NCI-H1694 treated with DMSO at 0.1 percent for 48 hours (cell line): ENCODE results near the gene ZNRF3.

Experiments
- DNase-seq: peaks from one replicate; lab custom pipeline; 2025; lab: John Stamatoyannopoulos, UW

The ZNRF3 gene

GRCh38 chr22:29011240-29012100, 128.1 kb downstream of the ZNRF3 start:
- DNase-seq, result no peak

GRCh38 chr22:29012101-29012433, 128.7 kb downstream of the ZNRF3 start:
- no peak for DNase-seq

- no peak for DNase-seq
Measured at GRCh38 chr22:29012952-29013351, 129.6 kb downstream of the ZNRF3 start.

GRCh38 chr22:29014293-29014692, 130.9 kb downstream of the ZNRF3 start:
- DNase-seq, result no peak

- no peak for DNase-seq
Measured at GRCh38 chr22:29014773-29015172, 131.4 kb downstream of the ZNRF3 start.

- DNase-seq, result no peak
Measured at GRCh38 chr22:29016067-29016938, 132.9 kb downstream of the ZNRF3 start.

GRCh38 chr22:29018293-29019189, 135.2 kb downstream of the ZNRF3 start:
- no peak for DNase-seq

GRCh38 chr22:29022101-29022817, 138.9 kb downstream of the ZNRF3 start:
- DNase-seq, result no peak

GRCh38 chr22:29023172-29023796, 139.9 kb downstream of the ZNRF3 start:
- DNase-seq, result no peak

GRCh38 chr22:29026579-29026978, 143.2 kb downstream of the ZNRF3 start:
- DNase-seq, result no peak

- DNase-seq, result no peak
Measured at GRCh38 chr22:29028468-29028867, 145.1 kb downstream of the ZNRF3 start.

GRCh38 chr22:29029202-29030000, 146.0 kb downstream of the ZNRF3 start:
- no peak for DNase-seq

- no peak for DNase-seq
Measured at GRCh38 chr22:29030016-29030617, 146.7 kb downstream of the ZNRF3 start.

- DNase-seq, result no peak
Measured at GRCh38 chr22:29030618-29031226, 147.3 kb downstream of the ZNRF3 start.

- DNase-seq, result no peak
Measured at GRCh38 chr22:29031227-29032011, 148.0 kb downstream of the ZNRF3 start.

- DNase-seq, result no peak
Measured at GRCh38 chr22:29032014-29032475, 148.7 kb downstream of the ZNRF3 start.

GRCh38 chr22:29032584-29032983, 149.2 kb downstream of the ZNRF3 start:
- DNase-seq, result no peak

- DNase-seq, result no peak
Measured at GRCh38 chr22:29037340-29037932, 154.1 kb downstream of the ZNRF3 start.
